Glutamatergic neuron (in vitro differentiated cells): Measurements from ENCODE around the gene SLC4A4. TPM values are rescaled to one million over a fixed set of nuclear protein-coding genes. Genes with fewer than 3 reads are reported as not detected.

Experiments used
- DNase-seq: peaks from one replicate; pipeline ENCODE4 v3.0.0; 2022
- H3K27ac Mint-ChIP-seq: one replicate; pipeline ENCODE4 v1.8.0; 2020; ENCODE audit warnings: mild to moderate bottlenecking, mixed read lengths, inconsistent platforms; ENCODE audit not compliant: unreplicated experiment
- H3K27me3 Mint-ChIP-seq: one replicate; pipeline ENCODE4 v1.8.0; 2020; ENCODE audit warnings: mild to moderate bottlenecking, moderate library complexity, mixed read lengths, inconsistent platforms; ENCODE audit not compliant: unreplicated experiment
- H3K36me3 Mint-ChIP-seq: one replicate; pipeline ENCODE4 v1.8.0; 2020; ENCODE audit warnings: mild to moderate bottlenecking, mixed read lengths, inconsistent platforms; ENCODE audit not compliant: unreplicated experiment
- H3K4me1 Mint-ChIP-seq: one replicate; pipeline ENCODE4 v1.8.0; 2020; ENCODE audit warnings: mild to moderate bottlenecking, low read depth, mixed read lengths, inconsistent platforms; ENCODE audit not compliant: unreplicated experiment
- H3K4me3 Mint-ChIP-seq: one replicate; pipeline ENCODE4 v1.8.0; 2020; ENCODE audit warnings: mild to moderate bottlenecking, mixed read lengths, inconsistent platforms; ENCODE audit not compliant: unreplicated experiment
- H3K9me3 Mint-ChIP-seq: one replicate; pipeline ENCODE4 v1.8.0; 2020; ENCODE audit warnings: mild to moderate bottlenecking, moderate library complexity, mixed read lengths, inconsistent platforms; ENCODE audit not compliant: unreplicated experiment
- total RNA-seq: library from RNA; stranded (reverse); fragmentation: NEBNext Ultra II Directional; extraction: Animal tissue kit (Norgen Biotek cat#: 25700); gene quantifications from one replicate; pipeline ENCODE4 v1.2.1, GENCODE V29; 2021; ENCODE audit not compliant: unreplicated experiment
- TF ChIP-seq, protein P1 (sequence below): fragments of 200-600 bp; sonication (generic); IDR thresholded peaks from one replicate; pipeline ENCODE4 v1.5.0; 2021; ENCODE audit not compliant: partially characterized antibody, unreplicated experiment

Gene SLC4A4
- total RNA-seq, 1 donor from 2014 or later, result 0.86 TPM

DNA sequence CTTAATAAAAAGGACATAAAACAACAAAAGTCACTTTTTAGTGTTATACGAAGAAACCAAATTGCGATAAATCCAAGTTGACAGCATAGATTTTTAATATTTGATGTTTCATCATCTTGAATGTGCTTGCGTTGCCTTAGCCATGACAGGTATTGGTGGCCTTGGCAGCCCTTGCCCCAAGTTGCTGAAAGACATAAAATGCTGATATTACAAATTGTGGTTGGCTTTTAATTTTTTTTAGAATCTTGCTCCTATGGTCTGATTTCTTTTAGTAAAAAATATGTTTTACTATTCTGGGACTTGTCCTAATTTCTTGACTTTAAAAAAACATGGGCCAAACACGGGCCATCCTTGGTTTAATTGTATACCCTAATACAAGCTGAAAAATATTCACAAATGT, 122.6 kb downstream of the SLC4A4 start:
- Mint-ChIP-seq H3K4me1 (no peaks in the 10 kb centered on the region), H3K9me3 (no peaks in the 10 kb centered on the region), H3K36me3 (no peaks in the 10 kb centered on the region), H3K27me3 (no peaks in the 10 kb centered on the region), H3K27ac (no peak overlapping the region), H3K4me3 (no peak overlapping the region)
- no peak for DNase-seq
- TF ChIP-seq, protein P1, sequence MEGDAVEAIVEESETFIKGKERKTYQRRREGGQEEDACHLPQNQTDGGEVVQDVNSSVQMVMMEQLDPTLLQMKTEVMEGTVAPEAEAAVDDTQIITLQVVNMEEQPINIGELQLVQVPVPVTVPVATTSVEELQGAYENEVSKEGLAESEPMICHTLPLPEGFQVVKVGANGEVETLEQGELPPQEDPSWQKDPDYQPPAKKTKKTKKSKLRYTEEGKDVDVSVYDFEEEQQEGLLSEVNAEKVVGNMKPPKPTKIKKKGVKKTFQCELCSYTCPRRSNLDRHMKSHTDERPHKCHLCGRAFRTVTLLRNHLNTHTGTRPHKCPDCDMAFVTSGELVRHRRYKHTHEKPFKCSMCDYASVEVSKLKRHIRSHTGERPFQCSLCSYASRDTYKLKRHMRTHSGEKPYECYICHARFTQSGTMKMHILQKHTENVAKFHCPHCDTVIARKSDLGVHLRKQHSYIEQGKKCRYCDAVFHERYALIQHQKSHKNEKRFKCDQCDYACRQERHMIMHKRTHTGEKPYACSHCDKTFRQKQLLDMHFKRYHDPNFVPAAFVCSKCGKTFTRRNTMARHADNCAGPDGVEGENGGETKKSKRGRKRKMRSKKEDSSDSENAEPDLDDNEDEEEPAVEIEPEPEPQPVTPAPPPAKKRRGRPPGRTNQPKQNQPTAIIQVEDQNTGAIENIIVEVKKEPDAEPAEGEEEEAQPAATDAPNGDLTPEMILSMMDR, result no peak

DNA sequence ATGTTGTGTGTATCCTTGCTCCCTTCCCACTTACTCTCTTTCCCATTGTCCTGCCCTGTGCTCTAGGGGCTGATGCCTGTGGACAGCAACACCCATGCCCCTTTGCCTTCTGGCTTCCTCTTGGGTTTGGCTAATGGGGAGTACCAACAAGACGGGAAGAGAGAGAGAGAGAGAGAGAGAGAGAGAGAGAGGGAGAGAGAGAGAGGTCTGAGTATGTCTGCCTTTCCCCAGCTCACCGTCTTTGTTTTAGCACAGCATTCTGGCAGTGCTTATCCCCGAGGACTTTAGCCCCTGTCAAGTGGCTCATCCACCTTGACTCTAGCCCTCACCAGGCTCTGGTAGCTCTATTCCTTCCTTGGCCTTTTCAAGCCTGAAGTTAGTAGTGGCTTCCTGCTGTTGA, 128.0 kb downstream of the SLC4A4 start:
- Mint-ChIP-seq H3K27me3 (no peaks in the 10 kb centered on the region), H3K4me3 (no peak overlapping the region), H3K4me1 (peaks cover 2% of the 10 kb centered on the region), H3K27ac (no peak overlapping the region), H3K9me3 (no peaks in the 10 kb centered on the region), H3K36me3 (no peaks in the 10 kb centered on the region)
- TF ChIP-seq, protein P1, result no peak
- DNase-seq, result no peak

DNA sequence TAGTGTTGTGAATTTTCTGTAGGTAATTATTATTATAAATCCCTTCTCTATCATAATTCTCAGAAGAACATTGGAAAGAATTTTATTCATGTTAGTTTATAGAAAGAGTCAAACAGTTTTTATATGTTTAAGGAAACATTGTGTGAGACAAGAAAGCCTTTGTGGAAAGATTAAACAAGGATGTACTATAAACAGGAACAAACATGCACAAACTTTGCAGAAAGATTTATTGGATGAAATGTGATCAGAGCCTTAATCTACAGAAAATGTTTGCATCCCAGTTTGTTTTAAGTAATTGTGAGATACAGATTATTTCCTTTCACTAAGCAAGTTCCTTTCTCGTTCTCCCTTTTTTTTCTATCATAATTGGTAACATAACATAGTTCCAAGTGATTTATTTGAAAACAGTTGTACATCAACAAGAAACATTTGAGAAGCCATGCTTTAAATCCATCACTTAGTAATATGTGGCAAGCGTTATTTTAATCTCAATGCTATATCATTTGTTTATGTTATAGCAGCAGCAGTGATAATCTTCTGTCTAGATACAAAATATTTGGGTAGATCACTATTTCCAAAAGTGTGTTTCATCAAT, 129.4 kb downstream of the SLC4A4 start:
- Mint-ChIP-seq H3K4me3 (no peak overlapping the region), H3K4me1 (peaks cover 2% of the 10 kb centered on the region), H3K27ac (no peak overlapping the region), H3K9me3 (no peaks in the 10 kb centered on the region), H3K36me3 (no peaks in the 10 kb centered on the region), H3K27me3 (no peaks in the 10 kb centered on the region)
- no peak for DNase-seq
- TF ChIP-seq, protein P1, result no peak

DNA sequence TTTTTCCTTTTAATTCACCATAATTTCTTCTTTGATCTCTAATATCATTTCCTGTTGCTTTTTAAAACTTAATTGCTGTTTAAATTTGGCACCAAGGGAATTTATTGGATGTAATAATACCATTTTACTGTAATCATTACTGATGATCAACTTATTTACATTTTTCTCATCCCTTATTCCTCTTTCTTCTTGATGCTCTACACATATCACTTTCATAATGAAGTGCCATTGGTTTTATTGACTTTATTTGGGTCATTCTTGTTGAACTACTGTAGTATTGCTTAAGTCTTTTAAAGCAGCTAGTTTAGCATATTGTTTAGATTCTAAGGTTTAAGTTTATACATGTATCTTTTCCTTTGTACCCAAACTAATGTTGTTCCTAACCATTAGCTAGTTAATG, 130.7 kb downstream of the SLC4A4 start:
- Mint-ChIP-seq H3K4me3 (no peak overlapping the region), H3K27ac (no peak overlapping the region), H3K9me3 (no peaks in the 10 kb centered on the region), H3K4me1 (peaks cover 2% of the 10 kb centered on the region), H3K27me3 (no peaks in the 10 kb centered on the region), H3K36me3 (no peaks in the 10 kb centered on the region)
- TF ChIP-seq, protein P1, result no peak
- DNase-seq, result no peak

DNA sequence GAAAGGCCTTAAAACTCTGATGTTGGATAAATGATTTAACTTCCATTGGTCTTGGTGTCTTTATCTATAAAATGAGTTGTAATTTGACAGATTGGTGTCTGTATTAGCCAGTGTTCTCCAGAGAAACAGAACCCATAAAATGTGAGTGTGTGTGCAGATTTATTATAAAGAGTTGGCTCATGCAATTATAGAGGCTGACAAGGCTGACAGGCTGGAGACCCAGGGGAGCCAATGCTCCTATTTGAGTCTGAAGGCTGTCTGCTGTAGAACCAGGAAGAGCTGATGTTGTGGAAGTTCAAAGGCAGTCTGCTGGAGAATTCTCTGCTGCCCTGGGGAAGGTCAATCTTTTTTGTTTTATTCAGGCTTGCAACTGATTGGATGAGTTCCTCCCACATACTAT, 131.7 kb downstream of the SLC4A4 start:
- DNase-seq, result peak; percentile 24
- TF ChIP-seq, protein P1, result no peak

More for the DNA sequence above, 131.7 kb downstream of the SLC4A4 start:
- no peak overlapping the region for H3K27ac Mint-ChIP-seq
- no peaks in the 10 kb centered on the region for H3K9me3 Mint-ChIP-seq
- no peaks in the 10 kb centered on the region for H3K36me3 Mint-ChIP-seq
- H3K4me3 Mint-ChIP-seq, result no peak overlapping the region
- H3K27me3 Mint-ChIP-seq, result no peaks in the 10 kb centered on the region
- peaks cover 2% of the 10 kb centered on the region for H3K4me1 Mint-ChIP-seq
